H1 (cell line): ENCODE measurements around the gene SLC24A5. TPM values are rescaled to one million over a fixed set of nuclear protein-coding genes. Genes with fewer than 3 reads are reported as not detected.

Experiments used
- RFX5 ChIP-seq: IDR thresholded peaks from 2 replicates; pipeline ENCODE4 v1.6.1; 2011; ENCODE audit warnings: low read depth, low read length, improper control_type of control experiment, borderline replicate concordance
- TCF12 ChIP-seq: IDR thresholded peaks from 2 replicates; pipeline ENCODE4 v1.6.1; 2011; ENCODE audit warnings: low read depth, mild to moderate bottlenecking, low read length
- polyA plus RNA-seq, 7 experiments: library from polyadenylated mRNA; depleted of rRNA in 3 of 7; stranded (reverse) in 5 of 7; unstranded in 2 of 7; fragments of >200 nt in 5 of 7; fragments of 200-250 nt in 2 of 7; gene quantifications; 1 replicate in 5 of 7; 2 replicates in 1 of 7; 4 replicates in 1 of 7; pipeline versions ENCODE4 v1.2.1 to v1.2.3, GENCODE V29; 2011 to 2013; ENCODE audit warnings: missing spikeins in 2 of 7, mixed read lengths in 2 of 7
- total RNA-seq: library from RNA; stranded (reverse); fragmentation: NEBNext Ultra II Directional; extraction: Animal tissue kit (Norgen Biotek cat#: 25700); gene quantifications from 2 replicates; pipeline ENCODE4 v1.2.1, GENCODE V29; 2021
- TF ChIP-seq, protein P1 (sequence below): fragments of 300-600 bp; sonication (generic); IDR thresholded peaks from 2 replicates; pipeline ENCODE4 v1.7.1; 2012; ENCODE audit warnings: low read length, moderate library complexity, mild to moderate bottlenecking, inconsistent platforms; ENCODE audit not compliant: insufficient replicate concordance
- TF ChIP-seq, protein P2 (sequence below): IDR thresholded peaks from 2 replicates; pipeline ENCODE4 v1.6.1; 2011; ENCODE audit warnings: low read depth, mild to moderate bottlenecking, low read length; ENCODE audit not compliant: insufficient read depth

The SLC24A5 gene
- total and polyA plus RNA-seq, 2 of the 8 experiments (the other 6 are each of a cell fraction or from before 2014, with no cell fraction given), result not detected

GRCh38 chr15:48126667-48127355 is 6.0 kb downstream of the SLC24A5 start (continued):
- TF ChIP-seq, protein P1, sequence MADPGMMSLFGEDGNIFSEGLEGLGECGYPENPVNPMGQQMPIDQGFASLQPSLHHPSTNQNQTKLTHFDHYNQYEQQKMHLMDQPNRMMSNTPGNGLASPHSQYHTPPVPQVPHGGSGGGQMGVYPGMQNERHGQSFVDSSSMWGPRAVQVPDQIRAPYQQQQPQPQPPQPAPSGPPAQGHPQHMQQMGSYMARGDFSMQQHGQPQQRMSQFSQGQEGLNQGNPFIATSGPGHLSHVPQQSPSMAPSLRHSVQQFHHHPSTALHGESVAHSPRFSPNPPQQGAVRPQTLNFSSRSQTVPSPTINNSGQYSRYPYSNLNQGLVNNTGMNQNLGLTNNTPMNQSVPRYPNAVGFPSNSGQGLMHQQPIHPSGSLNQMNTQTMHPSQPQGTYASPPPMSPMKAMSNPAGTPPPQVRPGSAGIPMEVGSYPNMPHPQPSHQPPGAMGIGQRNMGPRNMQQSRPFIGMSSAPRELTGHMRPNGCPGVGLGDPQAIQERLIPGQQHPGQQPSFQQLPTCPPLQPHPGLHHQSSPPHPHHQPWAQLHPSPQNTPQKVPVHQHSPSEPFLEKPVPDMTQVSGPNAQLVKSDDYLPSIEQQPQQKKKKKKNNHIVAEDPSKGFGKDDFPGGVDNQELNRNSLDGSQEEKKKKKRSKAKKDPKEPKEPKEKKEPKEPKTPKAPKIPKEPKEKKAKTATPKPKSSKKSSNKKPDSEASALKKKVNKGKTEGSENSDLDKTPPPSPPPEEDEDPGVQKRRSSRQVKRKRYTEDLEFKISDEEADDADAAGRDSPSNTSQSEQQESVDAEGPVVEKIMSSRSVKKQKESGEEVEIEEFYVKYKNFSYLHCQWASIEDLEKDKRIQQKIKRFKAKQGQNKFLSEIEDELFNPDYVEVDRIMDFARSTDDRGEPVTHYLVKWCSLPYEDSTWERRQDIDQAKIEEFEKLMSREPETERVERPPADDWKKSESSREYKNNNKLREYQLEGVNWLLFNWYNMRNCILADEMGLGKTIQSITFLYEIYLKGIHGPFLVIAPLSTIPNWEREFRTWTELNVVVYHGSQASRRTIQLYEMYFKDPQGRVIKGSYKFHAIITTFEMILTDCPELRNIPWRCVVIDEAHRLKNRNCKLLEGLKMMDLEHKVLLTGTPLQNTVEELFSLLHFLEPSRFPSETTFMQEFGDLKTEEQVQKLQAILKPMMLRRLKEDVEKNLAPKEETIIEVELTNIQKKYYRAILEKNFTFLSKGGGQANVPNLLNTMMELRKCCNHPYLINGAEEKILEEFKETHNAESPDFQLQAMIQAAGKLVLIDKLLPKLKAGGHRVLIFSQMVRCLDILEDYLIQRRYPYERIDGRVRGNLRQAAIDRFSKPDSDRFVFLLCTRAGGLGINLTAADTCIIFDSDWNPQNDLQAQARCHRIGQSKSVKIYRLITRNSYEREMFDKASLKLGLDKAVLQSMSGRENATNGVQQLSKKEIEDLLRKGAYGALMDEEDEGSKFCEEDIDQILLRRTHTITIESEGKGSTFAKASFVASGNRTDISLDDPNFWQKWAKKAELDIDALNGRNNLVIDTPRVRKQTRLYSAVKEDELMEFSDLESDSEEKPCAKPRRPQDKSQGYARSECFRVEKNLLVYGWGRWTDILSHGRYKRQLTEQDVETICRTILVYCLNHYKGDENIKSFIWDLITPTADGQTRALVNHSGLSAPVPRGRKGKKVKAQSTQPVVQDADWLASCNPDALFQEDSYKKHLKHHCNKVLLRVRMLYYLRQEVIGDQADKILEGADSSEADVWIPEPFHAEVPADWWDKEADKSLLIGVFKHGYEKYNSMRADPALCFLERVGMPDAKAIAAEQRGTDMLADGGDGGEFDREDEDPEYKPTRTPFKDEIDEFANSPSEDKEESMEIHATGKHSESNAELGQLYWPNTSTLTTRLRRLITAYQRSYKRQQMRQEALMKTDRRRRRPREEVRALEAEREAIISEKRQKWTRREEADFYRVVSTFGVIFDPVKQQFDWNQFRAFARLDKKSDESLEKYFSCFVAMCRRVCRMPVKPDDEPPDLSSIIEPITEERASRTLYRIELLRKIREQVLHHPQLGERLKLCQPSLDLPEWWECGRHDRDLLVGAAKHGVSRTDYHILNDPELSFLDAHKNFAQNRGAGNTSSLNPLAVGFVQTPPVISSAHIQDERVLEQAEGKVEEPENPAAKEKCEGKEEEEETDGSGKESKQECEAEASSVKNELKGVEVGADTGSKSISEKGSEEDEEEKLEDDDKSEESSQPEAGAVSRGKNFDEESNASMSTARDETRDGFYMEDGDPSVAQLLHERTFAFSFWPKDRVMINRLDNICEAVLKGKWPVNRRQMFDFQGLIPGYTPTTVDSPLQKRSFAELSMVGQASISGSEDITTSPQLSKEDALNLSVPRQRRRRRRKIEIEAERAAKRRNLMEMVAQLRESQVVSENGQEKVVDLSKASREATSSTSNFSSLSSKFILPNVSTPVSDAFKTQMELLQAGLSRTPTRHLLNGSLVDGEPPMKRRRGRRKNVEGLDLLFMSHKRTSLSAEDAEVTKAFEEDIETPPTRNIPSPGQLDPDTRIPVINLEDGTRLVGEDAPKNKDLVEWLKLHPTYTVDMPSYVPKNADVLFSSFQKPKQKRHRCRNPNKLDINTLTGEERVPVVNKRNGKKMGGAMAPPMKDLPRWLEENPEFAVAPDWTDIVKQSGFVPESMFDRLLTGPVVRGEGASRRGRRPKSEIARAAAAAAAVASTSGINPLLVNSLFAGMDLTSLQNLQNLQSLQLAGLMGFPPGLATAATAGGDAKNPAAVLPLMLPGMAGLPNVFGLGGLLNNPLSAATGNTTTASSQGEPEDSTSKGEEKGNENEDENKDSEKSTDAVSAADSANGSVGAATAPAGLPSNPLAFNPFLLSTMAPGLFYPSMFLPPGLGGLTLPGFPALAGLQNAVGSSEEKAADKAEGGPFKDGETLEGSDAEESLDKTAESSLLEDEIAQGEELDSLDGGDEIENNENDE, result no peak
- TF ChIP-seq RFX5, result no peak
- TF ChIP-seq TCF12, result no peak
- TF ChIP-seq, protein P2, sequence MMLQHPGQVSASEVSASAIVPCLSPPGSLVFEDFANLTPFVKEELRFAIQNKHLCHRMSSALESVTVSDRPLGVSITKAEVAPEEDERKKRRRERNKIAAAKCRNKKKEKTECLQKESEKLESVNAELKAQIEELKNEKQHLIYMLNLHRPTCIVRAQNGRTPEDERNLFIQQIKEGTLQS, result no peak
